BJ (cell line): ENCODE data around the gene PLPPR1. TPM values are rescaled to one million over a fixed set of nuclear protein-coding genes. Genes with fewer than 3 reads are reported as not detected.

Experiments
- CTCF ChIA-PET: fragments of 350-600 bp; formaldehyde crosslinking; extraction: SDS; loops from one replicate; lab custom pipeline; 2021; ENCODE audit warnings: antibody characterized with exemption, inconsistent platforms; lab: Yijun Ruan, JAX
- POLR2A ChIA-PET: fragments of 300-600 bp; sonication (Branson Sonifier 250); formaldehyde crosslinking; extraction: SDS; loops from one replicate; lab custom pipeline; 2021; ENCODE audit warnings: antibody characterized with exemption; lab: Charles Lee
- DNase-seq: peaks from one replicate; pipeline ENCODE4 v3.0.0-alpha.2; 2011; ENCODE audit warnings: low read depth
- H3K27me3 ChIP-seq: 2 replicates; pipeline ENCODE4 v1.6.0; 2011; ENCODE audit warnings: low read length; ENCODE audit not compliant: control insufficient read depth, insufficient read depth
- H3K36me3 ChIP-seq: 2 replicates; pipeline ENCODE4 v1.5.1; 2011; ENCODE audit warnings: low read length; ENCODE audit not compliant: control insufficient read depth, insufficient read depth
- H3K4me3 ChIP-seq: 2 replicates; pipeline ENCODE4 v1.5.1; 2011; ENCODE audit warnings: low read depth, mild to moderate bottlenecking, control low read depth, low read length
- polyA plus RNA-seq: library from polyadenylated mRNA; depleted of rRNA; stranded (reverse); fragments of >200 nt; gene quantifications from 2 replicates; pipeline ENCODE4 v1.2.3, GENCODE V29; 2011
- small RNA-seq: library from RNA; depleted of rRNA; stranded (forward); fragments of <200 nt; gene quantifications from one replicate; pipeline ENCODE3, GENCODE V24; 2012; ENCODE audit warnings: low replicate concordance, low read depth; ENCODE audit not compliant: insufficient read length
- TF ChIP-seq, protein P1 (sequence below): IDR thresholded peaks from 2 replicates; pipeline ENCODE4 v1.5.1; 2011; ENCODE audit warnings: low read depth, mild to moderate bottlenecking, control low read depth, inconsistent platforms, low read length, moderate library complexity; ENCODE audit not compliant: insufficient read depth

PLPPR1 gene
- polyA plus RNA-seq, 1 experiment, result not detected

DNA sequence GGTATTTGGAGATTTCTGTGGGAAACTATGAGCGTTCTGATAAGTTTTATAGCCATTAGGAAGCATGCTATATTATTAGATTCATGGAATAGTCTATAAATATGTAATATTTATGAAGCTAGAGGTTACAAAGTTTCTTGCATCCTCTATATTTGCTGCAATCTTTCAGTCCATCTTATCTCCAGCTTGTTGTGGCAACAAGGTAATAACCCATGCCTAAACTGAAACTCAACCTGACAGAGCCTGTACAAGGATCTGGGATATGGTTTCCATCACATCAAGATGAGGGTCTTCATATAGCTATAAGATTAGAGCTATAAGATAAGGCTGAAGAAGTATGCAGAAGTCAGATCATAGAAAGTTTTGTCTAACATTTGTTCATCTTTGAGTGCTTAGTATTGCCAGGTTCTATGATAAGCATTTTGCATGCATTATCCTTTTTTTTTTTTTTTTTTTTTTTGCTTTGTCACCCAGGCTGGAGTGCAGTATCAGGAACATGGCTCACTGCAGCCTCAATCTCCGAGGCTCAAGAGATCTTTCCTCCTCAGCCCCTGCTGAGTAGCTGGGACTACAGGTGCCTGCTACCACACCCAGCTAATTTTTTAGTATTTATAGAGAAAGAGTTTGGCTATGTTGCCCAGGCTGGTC is 341.5 kb downstream of the PLPPR1 start:
- ChIA-PET CTCF (interaction anchor here (1.1 to 2.6 kb wide), 3 partner anchors 16 to 58 kb away, joined by 4 to 9 read pairs (median 6); no protein-coding TSS in a partner anchor), POLR2A (no interaction called here)
- H3K36me3 ChIP-seq, result no peaks in the 10 kb centered on the region
- H3K27me3 ChIP-seq, result no peaks in the 10 kb centered on the region
- H3K4me3 ChIP-seq, result no peak overlapping the region
- TF ChIP-seq, protein P1, sequence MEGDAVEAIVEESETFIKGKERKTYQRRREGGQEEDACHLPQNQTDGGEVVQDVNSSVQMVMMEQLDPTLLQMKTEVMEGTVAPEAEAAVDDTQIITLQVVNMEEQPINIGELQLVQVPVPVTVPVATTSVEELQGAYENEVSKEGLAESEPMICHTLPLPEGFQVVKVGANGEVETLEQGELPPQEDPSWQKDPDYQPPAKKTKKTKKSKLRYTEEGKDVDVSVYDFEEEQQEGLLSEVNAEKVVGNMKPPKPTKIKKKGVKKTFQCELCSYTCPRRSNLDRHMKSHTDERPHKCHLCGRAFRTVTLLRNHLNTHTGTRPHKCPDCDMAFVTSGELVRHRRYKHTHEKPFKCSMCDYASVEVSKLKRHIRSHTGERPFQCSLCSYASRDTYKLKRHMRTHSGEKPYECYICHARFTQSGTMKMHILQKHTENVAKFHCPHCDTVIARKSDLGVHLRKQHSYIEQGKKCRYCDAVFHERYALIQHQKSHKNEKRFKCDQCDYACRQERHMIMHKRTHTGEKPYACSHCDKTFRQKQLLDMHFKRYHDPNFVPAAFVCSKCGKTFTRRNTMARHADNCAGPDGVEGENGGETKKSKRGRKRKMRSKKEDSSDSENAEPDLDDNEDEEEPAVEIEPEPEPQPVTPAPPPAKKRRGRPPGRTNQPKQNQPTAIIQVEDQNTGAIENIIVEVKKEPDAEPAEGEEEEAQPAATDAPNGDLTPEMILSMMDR, result no peak
- no peak for DNase-seq

DNA sequence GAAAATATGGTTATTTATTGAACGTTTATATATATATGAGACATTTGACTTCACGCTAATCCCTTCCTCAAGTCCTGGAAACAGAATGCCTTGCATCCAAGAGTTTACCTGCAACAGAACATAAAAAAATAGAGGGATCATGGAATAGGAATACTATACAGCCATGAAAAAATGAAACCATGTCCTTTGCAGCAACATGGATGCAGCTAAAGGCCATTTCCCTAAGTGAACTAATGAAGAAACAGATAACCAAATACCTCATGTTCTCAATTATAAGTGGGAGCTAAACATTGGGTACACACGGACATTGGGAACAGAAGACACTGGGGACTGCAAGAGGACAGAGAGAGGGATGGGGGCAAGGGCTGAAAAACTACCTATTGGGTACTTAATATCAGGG is 343.3 kb downstream of the PLPPR1 start:
- ChIA-PET POLR2A (no interaction called here), CTCF (interaction anchor here (0.9 to 2.6 kb wide), 2 partner anchors 15 to 17 kb away, joined by 4 to 9 read pairs; no protein-coding TSS in a partner anchor)
- Histone ChIP-seq H3K36me3 (no peaks in the 10 kb centered on the region), H3K4me3 (no peak overlapping the region), H3K27me3 (no peaks in the 10 kb centered on the region)
- no peak for DNase-seq
- TF ChIP-seq, protein P1, result no peak

DNA sequence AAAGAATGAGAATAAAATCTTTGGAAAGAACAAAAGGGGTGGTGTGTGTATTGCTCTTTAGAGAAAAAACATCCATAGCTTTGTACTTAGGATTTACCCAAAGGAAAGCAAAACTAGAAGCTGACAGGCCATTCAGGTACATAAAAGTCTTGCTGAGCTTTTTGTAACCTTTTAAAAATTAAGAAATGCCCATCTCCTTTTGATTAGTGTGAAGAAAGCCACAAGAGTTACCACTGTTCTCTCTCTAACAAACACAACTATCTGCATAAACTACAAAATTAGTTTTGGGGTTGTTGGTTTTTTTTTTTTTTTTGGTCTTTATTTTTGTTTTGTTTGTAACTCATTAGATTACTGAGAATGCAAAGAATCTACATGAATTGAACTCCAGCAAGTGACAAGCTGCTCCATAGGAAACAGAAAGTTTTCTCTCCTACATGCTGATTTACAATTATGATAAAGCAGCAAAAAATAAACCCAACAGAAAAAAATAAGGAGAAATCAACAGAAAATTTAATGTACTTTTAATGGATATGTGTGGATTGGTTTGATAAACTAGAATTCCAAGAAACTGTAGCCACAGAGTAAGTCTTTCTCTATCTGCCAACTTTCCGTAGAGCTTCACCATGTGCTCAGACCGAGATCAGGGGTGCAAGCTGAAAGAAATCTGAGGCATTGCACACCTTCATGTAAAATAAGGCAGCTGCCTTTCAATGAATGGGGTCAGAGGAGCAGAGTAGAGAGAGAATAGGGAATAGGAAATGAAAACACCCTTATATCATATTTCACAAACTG is 344.0 kb downstream of the PLPPR1 start:
- Histone ChIP-seq H3K36me3 (no peaks in the 10 kb centered on the region), H3K4me3 (no peak overlapping the region), H3K27me3 (no peaks in the 10 kb centered on the region)
- ChIA-PET CTCF (interaction anchor here (0.7 to 1.9 kb wide), 3 partner anchors 15 to 771 kb away, joined by 3 to 6 read pairs (median 4); no protein-coding TSS in a partner anchor), POLR2A (no interaction called here)
- DNase-seq, result no peak
- TF ChIP-seq, protein P1, result no peak

Small RNAs within 50 kb of the gene (small RNA-seq; reads per million reads assigned to genes)
- gene RF00322, result not detected
